ACHN (cell line): ENCODE measurements around the gene ARHGAP22.
"Not testable (repeated sequence)": the region's sequence is repeated elsewhere in the genome, so short reads cannot be mapped to it uniquely, and the experiment has no call there.

Experiments used
- DNase-seq: peaks from one replicate; pipeline ENCODE4 v3.0.0-alpha.2; 2015
- in situ Hi-C: cut with HindIII; loops from 2 replicates; pipeline ENCODE4 v1.10.0; 2017; ENCODE audit warnings: low sequenced_read_pairs, low pct_ligation_motif_present, low pct_unique_long_range_greater_than_20kb

Gene ARHGAP22

DNA sequence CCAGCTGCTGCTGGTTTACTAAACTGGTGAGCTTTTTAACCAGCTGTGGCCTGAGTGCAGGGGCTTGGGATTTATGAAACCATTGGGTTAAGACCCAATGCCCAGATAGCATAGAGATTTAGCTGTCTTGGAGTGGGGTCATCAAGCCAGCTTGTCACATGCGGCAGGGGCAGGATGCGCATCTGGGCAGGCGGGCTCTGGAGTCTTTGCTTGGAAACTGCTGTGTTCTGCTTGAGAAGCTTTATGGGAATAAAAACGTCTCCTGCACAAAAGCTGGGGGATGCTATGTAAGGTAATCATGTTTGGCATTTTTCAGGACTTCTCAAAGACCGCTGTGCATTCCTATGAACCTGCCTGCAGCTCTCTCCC lies 162.1 kb downstream of the ARHGAP22 start:
- DNase-seq: no peak
- in situ Hi-C loops: no loop called here

GRCh38 chr10:48442090-48442808 lies 162.6 kb downstream of the ARHGAP22 start:
- DNase-seq: no peak
- in situ Hi-C loops: no loop called here

GRCh38 chr10:48440771-48441170 lies 164.1 kb downstream of the ARHGAP22 start:
- no peak for DNase-seq
- in situ Hi-C loops: no loop called here

DNA sequence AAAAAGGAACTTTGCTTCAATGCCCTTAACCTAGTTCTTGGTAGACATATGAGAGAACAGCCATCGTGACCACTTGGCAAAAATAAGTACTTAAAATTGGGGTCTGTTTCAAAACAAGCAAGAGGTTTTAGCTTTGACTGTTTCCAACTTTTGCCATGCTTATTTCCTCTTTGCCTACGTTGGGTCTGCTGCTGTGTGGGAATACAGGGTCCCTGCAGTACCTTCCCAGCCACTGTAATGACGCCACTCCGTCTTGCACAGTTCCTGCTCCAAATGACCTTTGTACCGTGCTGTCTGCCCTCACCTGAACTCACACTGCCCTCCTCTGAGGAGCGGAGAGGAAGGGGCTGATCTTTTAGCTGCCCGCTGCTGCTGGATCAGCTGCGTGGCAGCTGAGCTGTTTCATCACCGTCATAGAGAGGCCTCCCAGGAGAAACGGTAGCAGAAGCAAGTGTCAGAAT lies 165.3 kb downstream of the ARHGAP22 start:
- in situ Hi-C loops: no loop called here
- DNase-seq: no peak

DNA sequence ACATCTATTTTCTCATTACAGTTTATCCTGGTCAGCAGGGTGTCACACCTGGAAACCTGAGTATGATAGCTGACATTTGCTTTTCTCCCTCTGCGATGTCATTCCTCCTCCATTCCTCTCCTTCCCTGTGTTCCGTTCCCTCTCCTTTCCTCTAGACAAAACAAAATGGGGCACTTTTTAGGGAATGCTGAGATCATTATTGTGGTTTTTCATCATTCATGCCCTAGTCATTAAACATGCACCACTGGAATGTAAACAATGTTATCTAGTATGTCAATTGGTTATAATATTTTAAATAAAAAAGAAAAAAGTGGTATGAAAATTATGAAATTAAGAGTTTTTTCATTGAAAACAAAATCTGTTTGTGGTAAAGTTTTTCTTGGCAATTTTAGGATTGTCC lies 165.8 kb downstream of the ARHGAP22 start:
- DNase-seq: peak; percentile 43
- in situ Hi-C loops: no loop called here

- in situ Hi-C loops: no loop called here
- no peak for DNase-seq
Observed at GRCh38 chr10:48437546-48437945, 167.3 kb downstream of the ARHGAP22 start.

- no peak for DNase-seq
- in situ Hi-C loops: no loop called here
Observed at GRCh38 chr10:48431871-48432270, 173.0 kb downstream of the ARHGAP22 start.

DNA sequence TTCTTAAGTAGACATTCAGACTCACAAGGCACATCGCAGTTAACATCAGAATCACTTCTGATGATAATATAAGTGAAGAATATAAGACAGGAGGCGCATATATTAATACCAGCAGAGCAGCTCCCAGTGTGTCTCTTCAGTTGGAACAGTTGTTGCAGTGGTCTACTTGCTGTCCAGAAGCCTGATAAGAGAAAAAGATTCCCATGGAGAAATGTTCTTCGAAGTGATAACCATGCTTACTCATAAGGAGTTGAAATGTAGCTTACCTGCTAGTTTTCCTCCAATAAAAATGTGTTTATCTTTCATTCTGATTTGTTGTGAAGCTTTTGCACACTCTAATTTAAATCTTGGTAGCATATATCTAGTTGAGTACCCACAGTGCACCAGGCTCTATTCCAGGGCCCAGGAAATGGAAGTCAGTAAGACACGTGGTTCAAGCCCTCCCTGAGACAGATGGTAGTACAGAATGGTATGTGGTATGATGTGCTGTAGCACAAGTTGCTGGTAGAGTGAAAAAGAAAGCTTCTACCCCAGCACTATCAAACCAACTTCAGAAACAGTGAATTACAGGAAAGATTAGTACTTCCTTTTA lies 174.4 kb downstream of the ARHGAP22 start:
- no peak for DNase-seq
- in situ Hi-C loops: no loop called here

DNA sequence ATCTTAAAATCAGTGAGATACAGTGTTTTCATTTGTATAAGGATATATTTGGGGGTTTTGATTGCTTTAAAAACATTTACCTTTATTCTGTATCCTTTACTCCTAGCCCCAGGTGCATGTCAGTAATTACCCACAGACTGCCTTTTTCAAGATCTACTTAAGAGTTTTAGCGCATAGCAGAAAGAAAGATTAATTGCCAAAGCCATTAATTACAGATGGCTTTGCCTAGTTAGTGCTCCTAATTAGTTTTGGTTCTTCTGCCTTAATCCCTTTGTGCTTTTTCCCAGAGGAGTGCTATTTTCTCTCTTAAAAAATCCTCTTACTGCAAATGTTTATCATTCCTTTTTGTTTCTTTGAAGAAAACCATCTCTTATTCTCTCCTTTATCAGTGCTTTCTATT lies 175.6 kb downstream of the ARHGAP22 start:
- no peak for DNase-seq
- in situ Hi-C loops: no loop called here

- DNase-seq: no peak
- in situ Hi-C loops: no loop called here
Observed at GRCh38 chr10:48428896-48429295, 176.0 kb downstream of the ARHGAP22 start.

DNA sequence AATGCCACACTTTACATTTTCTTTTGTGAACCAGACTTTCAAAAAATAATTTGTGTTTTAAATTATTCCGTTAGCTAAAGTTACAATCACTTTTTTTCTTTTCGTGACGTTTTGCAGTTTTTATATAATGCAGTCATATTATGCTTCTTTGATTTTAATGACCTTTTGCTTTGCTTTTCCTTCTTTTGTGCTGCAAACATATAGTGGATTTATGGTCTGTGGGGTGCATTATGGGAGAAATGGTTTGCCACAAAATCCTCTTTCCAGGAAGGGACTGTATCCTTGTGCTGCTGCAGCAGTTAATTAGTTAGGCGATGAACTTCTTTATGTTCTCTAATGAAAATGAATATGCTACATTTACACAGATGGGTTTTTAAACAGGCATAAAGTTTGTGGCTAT lies 181.0 kb downstream of the ARHGAP22 start:
- in situ Hi-C loops: no loop called here
- DNase-seq: no peak

DNA sequence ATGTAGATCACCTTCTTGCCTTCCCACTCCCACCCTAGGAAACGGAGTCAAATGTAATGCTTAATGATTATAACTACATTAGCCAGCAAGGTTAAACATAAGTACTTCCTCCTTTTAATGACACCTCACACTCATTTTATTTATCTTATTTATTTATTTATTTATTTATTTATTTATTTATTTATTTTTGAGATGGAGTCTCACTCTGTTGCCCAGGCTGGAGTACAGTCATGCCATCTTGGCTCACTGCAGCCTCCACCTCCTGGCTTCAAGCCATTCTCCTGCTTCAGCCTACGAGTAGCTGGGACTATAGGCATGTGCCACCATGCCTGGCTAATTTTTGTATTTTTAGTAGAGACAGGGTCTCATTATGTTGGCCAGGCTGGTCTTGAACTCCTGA lies 183.0 kb downstream of the ARHGAP22 start:
- DNase-seq, in situ Hi-C loops: not testable (repeated sequence)

DNA sequence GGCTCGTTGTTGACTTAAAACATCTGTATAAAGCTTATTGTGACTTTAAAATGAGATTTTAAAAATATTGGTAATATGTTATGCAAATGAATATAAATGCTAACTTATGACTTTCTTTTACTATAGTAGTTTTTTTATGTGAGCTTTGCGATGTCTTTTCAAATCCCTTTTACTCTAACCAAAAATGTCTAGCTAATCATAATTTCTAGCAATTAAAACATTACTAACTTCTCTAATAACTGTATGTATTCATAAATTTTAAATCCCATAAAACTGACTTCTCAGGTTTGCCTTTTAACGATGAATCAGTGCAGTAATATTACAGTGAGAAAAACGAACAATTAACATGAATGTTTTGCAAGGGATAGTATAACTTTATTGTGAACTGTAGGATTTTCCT lies 185.2 kb downstream of the ARHGAP22 start:
- in situ Hi-C loops: no loop called here
- DNase-seq: no peak

GRCh38 chr10:48418189-48418788 lies 186.6 kb downstream of the ARHGAP22 start:
- in situ Hi-C loops: no loop called here
- DNase-seq: no peak

DNA sequence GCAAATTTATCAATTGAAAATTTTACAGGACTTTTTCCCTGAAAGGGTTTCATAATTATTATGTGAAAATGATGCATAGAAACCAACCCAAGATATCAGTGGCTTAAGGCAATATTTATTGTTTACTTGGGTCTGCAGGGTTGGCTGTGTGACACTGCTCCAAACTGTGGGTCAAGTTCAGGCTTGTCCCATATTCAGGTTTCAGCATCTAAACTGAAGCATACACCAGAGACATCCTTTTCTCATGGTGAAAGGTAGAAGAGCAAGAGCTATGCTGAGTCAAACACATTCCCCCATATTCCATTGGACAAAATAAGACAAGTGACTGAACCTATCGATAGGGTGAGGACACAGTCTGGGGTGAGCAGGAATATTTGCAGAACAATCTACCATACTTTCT lies 187.5 kb downstream of the ARHGAP22 start:
- in situ Hi-C loops: no loop called here
- DNase-seq: no peak

- DNase-seq: no peak
- in situ Hi-C loops: no loop called here
Observed at GRCh38 chr10:48416584-48417232, 188.2 kb downstream of the ARHGAP22 start.

- no peak for DNase-seq
- in situ Hi-C loops: no loop called here
Observed at GRCh38 chr10:48414778-48415177, 190.1 kb downstream of the ARHGAP22 start.

DNA sequence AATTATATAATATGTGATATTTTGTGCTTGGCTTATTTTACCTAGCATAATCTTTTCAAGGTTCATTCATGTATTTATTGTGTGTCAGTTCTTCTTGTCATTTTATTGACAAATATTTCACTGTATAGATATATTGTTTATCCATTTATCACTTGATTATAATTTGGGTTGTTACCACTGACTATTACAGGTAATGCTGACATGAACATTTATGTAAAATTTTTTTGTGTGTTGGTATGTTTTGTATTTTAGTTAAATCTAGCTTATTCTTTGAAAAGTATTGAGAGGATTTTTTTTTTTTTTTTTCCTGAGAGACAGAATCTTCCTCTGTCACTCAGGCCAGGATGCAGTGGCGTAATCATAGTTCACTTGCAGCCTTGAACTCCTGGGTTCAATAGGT lies 190.7 kb downstream of the ARHGAP22 start:
- DNase-seq: no peak
- in situ Hi-C loops: no loop called here

GRCh38 chr10:48412933-48413332 lies 191.9 kb downstream of the ARHGAP22 start:
- in situ Hi-C loops: no loop called here

DNA sequence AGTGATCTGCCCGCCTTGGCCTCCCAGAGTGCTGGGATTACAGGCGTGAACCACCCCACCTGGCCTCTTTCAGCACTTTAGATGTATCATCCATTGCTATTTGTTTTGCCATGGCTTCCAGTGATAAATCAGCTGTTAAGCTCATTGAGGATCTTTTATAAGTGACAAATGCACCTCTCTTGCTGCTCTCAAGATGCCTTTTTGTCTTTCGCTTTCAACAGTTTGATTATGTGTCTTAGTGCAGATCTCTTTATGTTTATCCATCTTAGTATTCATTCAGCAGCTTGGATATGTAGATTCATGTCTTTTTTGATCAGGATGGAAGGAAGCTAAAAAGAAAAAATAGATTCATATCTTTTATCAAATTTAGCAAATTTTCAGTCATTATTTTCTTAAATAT lies 192.8 kb downstream of the ARHGAP22 start:
- DNase-seq: no peak
- in situ Hi-C loops: no loop called here

More at GRCh38 chr10:48412933-48413332, 191.9 kb downstream of the ARHGAP22 start:
- DNase-seq: no peak
